Measurements from ENCODE around the gene ITGA2. TPM values are rescaled to one million over a fixed set of nuclear protein-coding genes. Genes with fewer than 3 reads are reported as not detected.

ITGA2 gene
- polyA plus RNA-seq, 1 experiment: 71.9 TPM

DNA sequence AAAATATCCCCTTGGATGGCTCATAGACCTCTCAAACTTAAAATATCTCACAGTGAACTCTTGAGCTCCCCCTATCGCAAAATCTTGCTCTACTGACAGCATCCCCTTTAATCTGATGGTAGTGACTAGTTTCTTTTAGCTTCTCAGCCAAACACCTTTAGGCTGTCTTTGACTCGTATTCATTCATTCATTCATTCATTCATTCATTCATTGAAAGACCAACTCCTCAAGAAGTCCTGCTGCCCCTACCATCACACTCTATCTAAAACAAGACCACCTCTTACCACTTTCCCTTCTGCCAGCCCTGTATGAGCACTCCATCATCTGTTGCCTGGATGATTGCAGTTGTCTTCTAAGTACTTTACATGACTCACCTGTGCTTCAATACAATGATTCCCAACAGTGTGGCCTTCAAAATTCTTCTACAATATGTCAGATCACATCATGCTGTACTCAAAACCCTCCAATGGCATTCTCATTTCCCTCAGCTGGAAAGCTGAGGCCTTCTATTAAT, 46.8 kb downstream of the ITGA2 start:
- ChIA-PET CTCF (interaction anchor here (0.7 to 1.9 kb wide), 18 partner anchors 9 to 91 kb away, joined by 3 to 8 read pairs (median 4); no protein-coding TSS in a partner anchor), POLR2A (interaction anchor here (1.0 kb wide), 1 partner anchor 10 kb away, joined by 3 read pairs; no protein-coding TSS in a partner anchor)
- no peak for DNase-seq (ENCODE audit: low read depth, low spot score)
- Histone ChIP-seq H3K27ac (ENCODE audit: low read depth, low read length) (no peak overlapping the region), H3K4me3 (ENCODE audit: low read depth, low read length) (no peak overlapping the region), H3K27me3 (ENCODE audit: control insufficient read depth, insufficient read depth, low read length) (no peaks in the 10 kb centered on the region), H3K9me3 (ENCODE audit: control insufficient read depth, insufficient read depth, low read length) (no peaks in the 10 kb centered on the region)
- TF ChIP-seq, protein P1, sequence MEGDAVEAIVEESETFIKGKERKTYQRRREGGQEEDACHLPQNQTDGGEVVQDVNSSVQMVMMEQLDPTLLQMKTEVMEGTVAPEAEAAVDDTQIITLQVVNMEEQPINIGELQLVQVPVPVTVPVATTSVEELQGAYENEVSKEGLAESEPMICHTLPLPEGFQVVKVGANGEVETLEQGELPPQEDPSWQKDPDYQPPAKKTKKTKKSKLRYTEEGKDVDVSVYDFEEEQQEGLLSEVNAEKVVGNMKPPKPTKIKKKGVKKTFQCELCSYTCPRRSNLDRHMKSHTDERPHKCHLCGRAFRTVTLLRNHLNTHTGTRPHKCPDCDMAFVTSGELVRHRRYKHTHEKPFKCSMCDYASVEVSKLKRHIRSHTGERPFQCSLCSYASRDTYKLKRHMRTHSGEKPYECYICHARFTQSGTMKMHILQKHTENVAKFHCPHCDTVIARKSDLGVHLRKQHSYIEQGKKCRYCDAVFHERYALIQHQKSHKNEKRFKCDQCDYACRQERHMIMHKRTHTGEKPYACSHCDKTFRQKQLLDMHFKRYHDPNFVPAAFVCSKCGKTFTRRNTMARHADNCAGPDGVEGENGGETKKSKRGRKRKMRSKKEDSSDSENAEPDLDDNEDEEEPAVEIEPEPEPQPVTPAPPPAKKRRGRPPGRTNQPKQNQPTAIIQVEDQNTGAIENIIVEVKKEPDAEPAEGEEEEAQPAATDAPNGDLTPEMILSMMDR (IDR thresholded peaks at IDR 0.05; ENCODE audit: low read depth, low read length): peak; percentile 49

- POLR2A ChIA-PET: interaction anchor here (0.6 kb wide), 1 partner anchor 90 kb away, joined by 4 read pairs; no protein-coding TSS in a partner anchor
- CTCF ChIA-PET: interaction anchor here (0.6 to 1.0 kb wide), 2 partner anchors 13 to 35 kb away, joined by 3 read pairs; no protein-coding TSS in a partner anchor
- TF ChIP-seq, protein P1 (IDR thresholded peaks at IDR 0.05; ENCODE audit: low read depth, low read length): no peak
- H3K27ac ChIP-seq (ENCODE audit: low read depth, low read length): no peak overlapping the region
- H3K27me3 ChIP-seq (ENCODE audit: control insufficient read depth, insufficient read depth, low read length): no peaks in the 10 kb centered on the region
- DNase-seq (ENCODE audit: low read depth, low spot score): no peak
- H3K4me3 ChIP-seq (ENCODE audit: low read depth, low read length): no peak overlapping the region
- no peaks in the 10 kb centered on the region for H3K9me3 ChIP-seq (ENCODE audit: control insufficient read depth, insufficient read depth, low read length)
These were observed 48.1 kb downstream of the ITGA2 start for GRCh38 chr5:53037141-53037859.

DNA sequence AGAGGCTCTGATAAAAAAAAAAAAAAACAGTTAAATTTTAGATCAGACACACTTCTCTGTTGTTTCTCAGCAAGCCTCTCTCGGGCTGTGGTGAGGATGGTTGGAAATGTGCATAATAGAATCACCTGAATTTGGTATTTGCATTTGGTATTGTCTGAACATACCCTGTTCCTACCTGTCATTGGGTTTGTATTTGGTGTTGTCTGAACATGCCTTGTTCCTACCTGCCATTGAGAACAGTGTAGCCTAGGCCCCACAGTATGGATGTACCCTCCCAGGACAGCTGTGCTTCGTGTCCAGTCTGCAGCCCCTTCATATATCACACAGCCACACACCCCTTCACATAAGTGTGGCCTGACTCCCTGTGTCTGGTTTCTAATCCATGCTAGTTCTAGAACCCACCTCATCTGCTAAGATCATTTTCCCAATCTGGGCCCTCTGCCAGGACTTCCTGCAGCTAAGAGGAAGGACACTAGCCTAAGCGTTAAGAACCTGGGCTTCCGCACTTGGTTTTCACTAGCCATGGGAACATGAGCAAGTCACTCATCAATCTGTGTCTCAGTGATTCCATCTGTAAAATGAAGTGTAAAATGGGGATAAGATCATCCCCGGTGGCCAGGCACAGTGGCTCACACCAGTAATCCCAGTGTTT, 49.2 kb downstream of the ITGA2 start:
- Histone ChIP-seq H3K4me3 (ENCODE audit: low read depth, low read length) (no peak overlapping the region), H3K27ac (ENCODE audit: low read depth, low read length) (peak overlapping the region; percentile 32), H3K9me3 (ENCODE audit: control insufficient read depth, insufficient read depth, low read length) (no peaks in the 10 kb centered on the region), H3K27me3 (ENCODE audit: control insufficient read depth, insufficient read depth, low read length) (no peaks in the 10 kb centered on the region)
- CTCF ChIA-PET: interaction anchor here (0.6 kb wide), 1 partner anchor 34 kb away, joined by 3 read pairs; no protein-coding TSS in a partner anchor
- POLR2A ChIA-PET: interaction anchor here (0.6 kb wide), 1 partner anchor 91 kb away, joined by 4 read pairs; no protein-coding TSS in a partner anchor
- no peak for DNase-seq (ENCODE audit: low read depth, low spot score)
- TF ChIP-seq, protein P1 (IDR thresholded peaks at IDR 0.05; ENCODE audit: low read depth, low read length): no peak

GRCh38 chr5:53039855-53040254, 50.7 kb downstream of the ITGA2 start:
- CTCF ChIA-PET: interaction anchor here (2.5 kb wide), 1 partner anchor 91 kb away, joined by 15 read pairs; no protein-coding TSS in a partner anchor
- no peak overlapping the region for H3K4me3 ChIP-seq (ENCODE audit: low read depth, low read length)
- POLR2A ChIA-PET: no interaction called here
- no peaks in the 10 kb centered on the region for H3K9me3 ChIP-seq (ENCODE audit: control insufficient read depth, insufficient read depth, low read length)
- TF ChIP-seq, protein P1 (IDR thresholded peaks at IDR 0.05; ENCODE audit: low read depth, low read length): no peak
- DNase-seq (ENCODE audit: low read depth, low spot score): no peak
- H3K27ac ChIP-seq (ENCODE audit: low read depth, low read length): no peak overlapping the region
- no peaks in the 10 kb centered on the region for H3K27me3 ChIP-seq (ENCODE audit: control insufficient read depth, insufficient read depth, low read length)

Measured in AG04450 (cell line).